T-helper 1 cell treated with Interleukin-12 subunit alpha and Interleukin-12 subunit beta and Interleukin-4 antibody, amounts not matched to agents 30 μg/mL and 1 μg/mL, for 36 hours (primary cell): ENCODE data around the gene MAST4.
"Not testable (repeated sequence)": the region's sequence is repeated elsewhere in the genome, so short reads cannot be mapped to it uniquely, and the experiment has no call there.

Experiments used
- H3K27ac Mint-ChIP-seq: one replicate; pipeline ENCODE4 v1.8.0; 2021; ENCODE audit warnings: mild to moderate bottlenecking, mixed read lengths
- H3K27me3 Mint-ChIP-seq: one replicate; pipeline ENCODE4 v1.8.0; 2021; ENCODE audit warnings: low read depth, mixed read lengths
- H3K36me3 Mint-ChIP-seq: one replicate; pipeline ENCODE4 v1.8.0; 2021; ENCODE audit warnings: low read depth, mixed read lengths
- H3K4me1 Mint-ChIP-seq: one replicate; pipeline ENCODE4 v1.8.0; 2021; ENCODE audit warnings: low read depth, mixed read lengths
- H3K4me3 Mint-ChIP-seq: one replicate; pipeline ENCODE4 v1.8.0; 2021; ENCODE audit warnings: mild to moderate bottlenecking, moderate library complexity, mixed read lengths
- H3K9me3 Mint-ChIP-seq: one replicate; pipeline ENCODE4 v1.8.0; 2021; ENCODE audit warnings: mixed read lengths

Gene MAST4

DNA sequence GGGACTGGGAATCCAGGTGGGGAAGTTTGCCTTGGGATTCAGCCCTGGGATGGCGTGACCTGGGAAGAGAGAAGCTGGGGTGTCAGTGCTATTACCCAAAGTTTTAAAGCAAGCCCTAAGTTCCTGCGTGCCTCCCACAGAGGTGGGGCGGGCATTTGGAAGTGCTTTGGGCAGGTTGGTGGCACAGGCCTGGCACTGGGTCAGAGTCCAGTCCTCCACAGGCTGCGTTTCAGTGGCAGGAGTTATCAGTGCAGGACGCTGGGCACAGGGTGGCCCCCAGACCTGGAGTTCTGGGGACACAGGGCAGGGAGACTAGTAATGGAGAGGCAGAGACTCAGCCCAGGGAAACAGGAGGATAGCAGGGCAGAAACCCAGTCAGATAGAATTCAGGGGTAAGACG, 147.2 kb downstream of the MAST4 start:
- Mint-ChIP-seq H3K27me3 (no peaks in the 10 kb centered on the region), H3K9me3 (no peaks in the 10 kb centered on the region), H3K4me1 (peaks cover 11% of the 10 kb centered on the region), H3K4me3 (no peak overlapping the region), H3K36me3 (no peaks in the 10 kb centered on the region), H3K27ac (no peak overlapping the region)

- H3K4me1 Mint-ChIP-seq: peaks cover 11% of the 10 kb centered on the region
- H3K4me3 Mint-ChIP-seq: no peak overlapping the region
- H3K27ac Mint-ChIP-seq: no peak overlapping the region
- no peaks in the 10 kb centered on the region for H3K9me3 Mint-ChIP-seq
- no peaks in the 10 kb centered on the region for H3K36me3 Mint-ChIP-seq
- no peaks in the 10 kb centered on the region for H3K27me3 Mint-ChIP-seq
Measured at GRCh38 chr5:66744040-66744439, 147.8 kb downstream of the MAST4 start.

GRCh38 chr5:66745297-66745696, 149.1 kb downstream of the MAST4 start:
- Mint-ChIP-seq H3K27ac (no peak overlapping the region), H3K4me3 (no peak overlapping the region), H3K4me1 (peaks cover 11% of the 10 kb centered on the region), H3K27me3 (no peaks in the 10 kb centered on the region), H3K36me3 (no peaks in the 10 kb centered on the region), H3K9me3 (no peaks in the 10 kb centered on the region)

- no peak overlapping the region for H3K4me3 Mint-ChIP-seq
- H3K27ac Mint-ChIP-seq: no peak overlapping the region
- H3K4me1 Mint-ChIP-seq: peaks cover 10% of the 10 kb centered on the region
- H3K9me3 Mint-ChIP-seq: no peaks in the 10 kb centered on the region
- H3K36me3 Mint-ChIP-seq: no peaks in the 10 kb centered on the region
- no peaks in the 10 kb centered on the region for H3K27me3 Mint-ChIP-seq
Measured at GRCh38 chr5:66747607-66748006, 151.4 kb downstream of the MAST4 start.

DNA sequence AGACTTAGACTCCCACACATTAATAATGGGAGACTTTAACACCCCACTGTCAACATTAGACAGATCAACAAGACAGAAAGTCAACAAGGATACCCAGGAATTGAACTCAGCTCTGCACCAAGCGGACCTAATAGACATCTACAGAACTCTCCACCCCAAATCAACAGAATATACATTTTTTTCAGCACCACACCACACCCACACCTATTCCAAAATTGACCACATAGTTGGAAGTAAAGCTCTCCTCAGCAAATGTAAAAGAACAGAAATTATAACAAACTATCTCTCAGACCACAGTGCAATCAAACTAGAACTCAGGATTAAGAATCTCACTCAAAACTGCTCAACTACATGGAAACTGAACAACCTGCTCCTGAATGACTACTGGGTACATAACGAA, 156.5 kb downstream of the MAST4 start:
- not testable (repeated sequence) for H3K4me1 Mint-ChIP-seq, H3K27ac Mint-ChIP-seq, H3K36me3 Mint-ChIP-seq, H3K9me3 Mint-ChIP-seq, H3K4me3 Mint-ChIP-seq
- H3K27me3 Mint-ChIP-seq: peaks cover 29% of the 10 kb centered on the region

GRCh38 chr5:66757219-66757833, 161.1 kb downstream of the MAST4 start:
- no peak overlapping the region for H3K4me3 Mint-ChIP-seq
- no peak overlapping the region for H3K27ac Mint-ChIP-seq

DNA sequence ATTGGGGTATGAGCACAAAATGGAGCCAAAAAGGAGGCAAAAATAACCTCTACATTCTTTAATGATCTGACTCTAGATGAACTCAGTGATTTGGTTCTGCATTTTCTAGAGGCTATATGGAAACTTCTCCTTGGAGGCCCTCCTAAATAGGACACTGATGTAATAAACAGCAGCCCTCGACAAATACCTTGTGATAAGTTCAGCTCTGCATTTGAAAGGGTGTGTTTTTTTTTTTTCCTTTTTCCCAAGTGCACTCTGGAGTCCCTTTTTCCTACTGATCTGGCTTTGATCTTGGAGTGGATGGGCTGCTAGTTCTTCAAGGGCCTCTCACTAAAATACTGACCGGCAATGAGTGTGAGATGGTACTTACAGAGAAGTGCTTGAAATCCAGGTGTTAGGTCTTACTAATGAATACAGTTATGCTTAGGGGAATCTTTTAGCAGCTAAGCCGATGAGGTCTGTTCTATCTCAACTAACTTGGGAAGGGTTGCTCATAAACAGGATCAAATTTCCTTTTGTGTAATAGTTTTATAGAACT, 161.7 kb downstream of the MAST4 start:
- Mint-ChIP-seq H3K27ac (no peak overlapping the region), H3K27me3 (peaks cover 38% of the 10 kb centered on the region)

More at GRCh38 chr5:66757219-66757833, 161.1 kb downstream of the MAST4 start:
- Mint-ChIP-seq H3K36me3 (no peaks in the 10 kb centered on the region), H3K9me3 (no peaks in the 10 kb centered on the region), H3K4me1 (peaks cover 2% of the 10 kb centered on the region), H3K27me3 (peaks cover 38% of the 10 kb centered on the region)

DNA sequence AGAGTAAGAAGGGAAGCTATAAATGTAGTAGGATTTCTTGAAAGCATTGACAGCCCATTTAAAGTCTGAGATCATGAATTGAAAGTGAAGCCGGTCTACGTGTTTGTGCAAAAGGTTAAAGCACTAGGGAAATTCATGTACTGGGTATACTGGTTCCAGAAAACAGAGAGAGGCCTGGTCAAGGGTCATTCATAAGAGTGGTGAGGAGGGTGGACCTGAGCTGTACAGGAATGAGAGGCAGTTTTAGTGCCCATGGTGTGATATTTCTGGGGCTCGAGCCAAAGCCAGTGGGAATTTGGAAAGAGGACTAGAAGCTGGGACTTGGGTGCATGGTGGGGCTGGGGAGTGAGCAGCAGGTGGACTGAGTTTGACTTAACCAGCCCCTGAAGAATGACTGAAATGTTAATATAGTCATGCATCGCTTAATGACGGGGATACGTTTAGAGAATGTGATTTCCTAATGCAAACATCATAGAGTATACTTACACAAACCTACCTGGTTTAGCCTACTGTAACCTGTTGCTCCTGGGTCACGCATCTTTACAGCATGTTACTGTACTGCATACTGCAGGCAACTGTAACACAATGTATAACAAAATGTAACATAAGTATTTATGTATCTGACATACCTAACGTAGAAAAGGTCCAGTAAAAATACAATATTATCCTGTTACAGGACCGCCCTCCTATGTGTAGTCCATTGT, 173.0 kb downstream of the MAST4 start:
- Mint-ChIP-seq H3K4me3 (no peak overlapping the region), H3K27me3 (peaks cover 5% of the 10 kb centered on the region), H3K4me1 (no peaks in the 10 kb centered on the region), H3K27ac (no peak overlapping the region), H3K36me3 (no peaks in the 10 kb centered on the region), H3K9me3 (no peaks in the 10 kb centered on the region)

More for the DNA sequence above, 161.7 kb downstream of the MAST4 start:
- Mint-ChIP-seq H3K4me3 (no peak overlapping the region), H3K4me1 (peaks cover 2% of the 10 kb centered on the region), H3K9me3 (no peaks in the 10 kb centered on the region), H3K36me3 (no peaks in the 10 kb centered on the region)

GRCh38 chr5:66769839-66770617, 173.8 kb downstream of the MAST4 start:
- Mint-ChIP-seq H3K4me3 (no peak overlapping the region), H3K36me3 (no peaks in the 10 kb centered on the region), H3K27me3 (peaks cover 5% of the 10 kb centered on the region), H3K4me1 (no peaks in the 10 kb centered on the region), H3K27ac (no peak overlapping the region), H3K9me3 (no peaks in the 10 kb centered on the region)

DNA sequence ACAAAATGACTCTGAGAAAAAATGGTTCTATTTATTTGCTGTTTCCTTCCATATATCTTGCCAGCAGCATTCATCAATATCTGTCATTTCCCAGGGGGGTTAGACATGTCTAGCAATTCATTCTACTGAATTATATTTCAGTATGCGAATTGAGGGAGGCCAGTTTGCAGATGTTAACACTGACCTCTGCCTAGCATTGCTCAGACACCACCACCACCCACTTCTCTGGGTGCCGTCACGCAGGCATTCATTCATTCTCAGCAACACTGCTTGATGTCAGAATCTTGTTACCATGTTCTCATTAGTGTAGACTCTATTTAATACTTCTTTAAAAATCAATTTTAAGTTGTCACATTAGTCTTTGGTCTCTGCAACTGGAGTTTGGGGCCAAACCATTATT, 181.7 kb downstream of the MAST4 start:
- Mint-ChIP-seq H3K27me3 (peaks cover 18% of the 10 kb centered on the region), H3K4me3 (no peak overlapping the region), H3K36me3 (peaks cover 4% of the 10 kb centered on the region), H3K9me3 (no peaks in the 10 kb centered on the region), H3K27ac (no peak overlapping the region), H3K4me1 (no peaks in the 10 kb centered on the region)

- Mint-ChIP-seq H3K4me3 (no peak overlapping the region), H3K36me3 (peaks cover 4% of the 10 kb centered on the region), H3K4me1 (no peaks in the 10 kb centered on the region), H3K27ac (no peak overlapping the region), H3K27me3 (peaks cover 19% of the 10 kb centered on the region), H3K9me3 (no peaks in the 10 kb centered on the region)
Measured at GRCh38 chr5:66779528-66779927, 183.3 kb downstream of the MAST4 start.

DNA sequence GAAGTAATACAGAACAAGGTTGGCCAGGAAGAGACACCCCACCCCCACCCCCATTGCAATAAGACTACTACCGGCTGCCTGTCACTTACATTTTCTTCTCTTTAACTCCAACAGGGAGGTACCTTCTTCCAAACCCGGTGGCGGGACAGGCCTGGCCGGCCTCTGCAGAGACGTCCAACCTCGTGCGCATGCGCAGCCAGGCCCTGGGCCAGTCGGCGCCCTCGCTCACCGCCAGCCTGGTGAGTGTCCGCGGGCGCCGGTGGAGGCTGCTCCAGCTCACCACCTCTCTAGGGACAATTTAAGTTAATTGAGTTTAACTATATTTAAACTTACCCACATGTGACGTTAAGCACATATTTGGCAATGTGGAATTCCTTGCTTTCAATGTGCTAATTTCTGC, 192.4 kb downstream of the MAST4 start:
- H3K27ac Mint-ChIP-seq: no peak overlapping the region
- H3K4me1 Mint-ChIP-seq: no peaks in the 10 kb centered on the region
- no peak overlapping the region for H3K4me3 Mint-ChIP-seq
- H3K36me3 Mint-ChIP-seq: peaks cover 11% of the 10 kb centered on the region
- no peaks in the 10 kb centered on the region for H3K9me3 Mint-ChIP-seq
- H3K27me3 Mint-ChIP-seq: peaks cover 8% of the 10 kb centered on the region

DNA sequence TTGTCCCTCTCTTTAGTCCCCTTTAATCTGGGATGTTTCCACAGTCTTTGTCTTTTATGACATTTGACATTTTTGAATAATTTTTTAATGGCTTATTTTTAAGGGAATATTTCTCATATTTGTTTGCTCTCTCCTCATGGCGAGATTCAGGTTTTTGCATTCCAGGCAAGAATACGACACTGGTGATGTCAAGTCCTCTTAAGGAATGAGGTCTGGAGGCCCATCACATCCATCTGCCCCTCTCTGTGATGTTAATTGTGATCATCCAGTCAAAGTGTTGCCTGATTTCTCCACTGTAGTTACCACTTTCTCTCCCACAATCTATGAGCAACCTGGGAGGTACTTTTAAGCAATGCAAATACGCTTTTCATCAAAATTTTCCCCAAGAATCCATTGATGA, 193.2 kb downstream of the MAST4 start:
- Mint-ChIP-seq H3K27me3 (peaks cover 16% of the 10 kb centered on the region), H3K27ac (no peak overlapping the region), H3K36me3 (peaks cover 11% of the 10 kb centered on the region), H3K4me1 (no peaks in the 10 kb centered on the region), H3K9me3 (no peaks in the 10 kb centered on the region), H3K4me3 (no peak overlapping the region)

GRCh38 chr5:66793049-66793448, 196.9 kb downstream of the MAST4 start:
- H3K27ac Mint-ChIP-seq: no peak overlapping the region
- H3K4me1 Mint-ChIP-seq: no peaks in the 10 kb centered on the region

GRCh38 chr5:66795682-66796081, 199.5 kb downstream of the MAST4 start:
- no peaks in the 10 kb centered on the region for H3K4me1 Mint-ChIP-seq
- peaks cover 8% of the 10 kb centered on the region for H3K36me3 Mint-ChIP-seq
- peaks cover 43% of the 10 kb centered on the region for H3K27me3 Mint-ChIP-seq
- H3K4me3 Mint-ChIP-seq: no peak overlapping the region
- H3K9me3 Mint-ChIP-seq: no peaks in the 10 kb centered on the region
- no peak overlapping the region for H3K27ac Mint-ChIP-seq

More at GRCh38 chr5:66793049-66793448, 196.9 kb downstream of the MAST4 start:
- peaks cover 24% of the 10 kb centered on the region for H3K27me3 Mint-ChIP-seq
- H3K9me3 Mint-ChIP-seq: no peaks in the 10 kb centered on the region
- H3K4me3 Mint-ChIP-seq: no peak overlapping the region
- peaks cover 11% of the 10 kb centered on the region for H3K36me3 Mint-ChIP-seq
